ENCODE measurements around the gene C16orf86. TPM values are rescaled to one million over a fixed set of nuclear protein-coding genes. Genes with fewer than 3 reads are reported as not detected.

The C16orf86 gene
- total RNA-seq, 1 donor from 2014 or later = 1.6 TPM

- H3K27me3 ChIP-seq = no peaks in the 10 kb centered on the region
- DNase-seq (ENCODE audit: low spot score in 2 of 2) = no peak
- no peak overlapping the region for H3K4me3 ChIP-seq
- no peaks in the 10 kb centered on the region for H3K9me3 ChIP-seq
- peaks cover 0 to 10% of the 10 kb centered on the region in 2 donors for H3K36me3 ChIP-seq
- no peak for TF ChIP-seq CTCF (IDR thresholded peaks at IDR 0.05)
- intact Hi-C loops (cut with DNase I) = loop anchor here (10.0 kb wide), 1 partner anchor 418 kb away; the partner anchor contains the start of genes FHOD1 and SLC9A5
- no peak overlapping the region for H3K27ac ChIP-seq
- H3K4me1 ChIP-seq = peaks cover 20 to 33% of the 10 kb centered on the region in 2 donors
Observed at GRCh38 chr16:67662653-67663010, 4.0 kb upstream of the C16orf86 start.

- Histone ChIP-seq H3K36me3 (peaks cover 0 to 3% of the 10 kb centered on the region in 2 donors), H3K4me1 (peaks cover 20 to 35% of the 10 kb centered on the region in 2 donors), H3K27me3 (no peaks in the 10 kb centered on the region), H3K4me3 (no peak overlapping the region), H3K9me3 (no peaks in the 10 kb centered on the region), H3K27ac (no peak overlapping the region)
- no peak for TF ChIP-seq CTCF (IDR thresholded peaks at IDR 0.05)
- intact Hi-C loops (cut with DNase I) = loop anchor here (10.0 kb wide), 1 partner anchor 419 kb away; the partner anchor contains the start of genes FHOD1 and SLC9A5
- DNase-seq (ENCODE audit: low spot score in 2 of 2) = no peak
Observed at GRCh38 chr16:67663151-67663876, 3.3 kb upstream of the C16orf86 start.

GRCh38 chr16:67663877-67664222, 2.8 kb upstream of the C16orf86 start:
- intact Hi-C loops (cut with DNase I) = loop anchor here (10.0 kb wide), 1 partner anchor 419 kb away; the partner anchor contains the start of genes FHOD1 and SLC9A5
- TF ChIP-seq CTCF (IDR thresholded peaks at IDR 0.05) = no peak
- Histone ChIP-seq H3K4me3 (no peak overlapping the region), H3K36me3 (no peaks in the 10 kb centered on the region), H3K9me3 (no peaks in the 10 kb centered on the region), H3K27me3 (no peaks in the 10 kb centered on the region), H3K4me1 (peaks cover 20 to 31% of the 10 kb centered on the region in 2 donors), H3K27ac (no peak overlapping the region)
- DNase-seq (ENCODE audit: low spot score in 2 of 2) = no peak

GRCh38 chr16:67664258-67664657, 2.4 kb upstream of the C16orf86 start:
- Histone ChIP-seq H3K27ac (no peak overlapping the region), H3K27me3 (no peaks in the 10 kb centered on the region), H3K9me3 (no peaks in the 10 kb centered on the region), H3K4me1 (peaks cover 18 to 27% of the 10 kb centered on the region in 2 donors), H3K36me3 (no peaks in the 10 kb centered on the region), H3K4me3 (no peak overlapping the region)
- intact Hi-C loops (cut with DNase I) = loop anchor here (10.0 kb wide), 1 partner anchor 419 kb away; the partner anchor contains the start of genes FHOD1 and SLC9A5
- TF ChIP-seq CTCF (IDR thresholded peaks at IDR 0.05) = no peak
- DNase-seq (ENCODE audit: low spot score in 2 of 2) = no peak

GRCh38 chr16:67664871-67665270, 1.7 kb upstream of the C16orf86 start:
- H3K4me3 ChIP-seq = no peak overlapping the region
- intact Hi-C loops (cut with DNase I) = loop anchor here (10.0 kb wide), 1 partner anchor 420 kb away; the partner anchor contains the start of genes FHOD1 and SLC9A5
- H3K9me3 ChIP-seq = no peaks in the 10 kb centered on the region
- H3K27ac ChIP-seq = no peak overlapping the region
- TF ChIP-seq CTCF (IDR thresholded peaks at IDR 0.05) = no peak
- H3K36me3 ChIP-seq = no peaks in the 10 kb centered on the region
- H3K27me3 ChIP-seq = no peaks in the 10 kb centered on the region
- no peak for DNase-seq (ENCODE audit: low spot score in 2 of 2)
- peaks cover 14 to 24% of the 10 kb centered on the region in 2 donors for H3K4me1 ChIP-seq

Data from ascending aorta (tissue), 2 donors.